K562 (cell line): ENCODE results near the gene MICU1. TPM values are rescaled to one million over a fixed set of nuclear protein-coding genes. Genes with fewer than 3 reads are reported as not detected.

ENCODE experiments used
- CBX1 ChIP-seq: sonication (generic); IDR thresholded peaks from 2 replicates; pipeline ENCODE4 v1.6.1; 2016; ENCODE audit warnings: antibody characterized with exemption, low read depth, mild to moderate bottlenecking
- MAZ ChIP-seq, 2 experiments: fragments of 450-650 bp in 1 of 2; sonication (generic) in 1 of 2; formaldehyde crosslinking; IDR thresholded peaks in 1 of 2; conservative IDR thresholded peaks in 1 of 2; 2 replicates each; pipeline versions ENCODE4 v1.4.0 to v1.5.0; 2020; ENCODE audit warnings: mild to moderate bottlenecking in 1 of 2, missing genetic modification reagents in 1 of 2
- MED1 ChIP-seq: sonication (generic); formaldehyde crosslinking; IDR thresholded peaks from 2 replicates; pipeline ENCODE4 v1.8.1; 2023; ENCODE audit warnings: missing genetic modification reagents, borderline replicate concordance
- MEF2D ChIP-seq: conservative IDR thresholded peaks from 2 replicates; pipeline ENCODE4 v1.6.1; 2016; ENCODE audit warnings: low read depth, missing genetic modification characterization, missing compliant biosample characterization
- NCOR1 ChIP-seq: fragments of 450-650 bp; IDR thresholded peaks from 2 replicates; pipeline ENCODE4 v1.6.1; 2016; ENCODE audit warnings: mild to moderate bottlenecking, moderate library complexity
- RREB1 ChIP-seq: fragments of 250-450 bp; sonication (Bioruptor Pico); IDR thresholded peaks from 2 replicates; pipeline ENCODE4 v1.4.0; 2020
- STAT6 ChIP-seq: sonication (generic); formaldehyde crosslinking; IDR thresholded peaks from 2 replicates; pipeline ENCODE4 v1.8.1; 2023; ENCODE audit warnings: mild to moderate bottlenecking, missing genetic modification reagents
- ZFP36 ChIP-seq: fragments of 150-350 bp; IDR thresholded peaks from 2 replicates; pipeline ENCODE4 v1.6.1; 2018; ENCODE audit warnings: low read length, low read depth; ENCODE audit not compliant: partially characterized antibody
- ZFX ChIP-seq: sonication (generic); formaldehyde crosslinking; IDR thresholded peaks from 2 replicates; pipeline ENCODE4 v1.8.0; 2022; ENCODE audit warnings: mild to moderate bottlenecking, missing genetic modification reagents, moderate library complexity
- ZNF75A ChIP-seq: fragments of 450-650 bp; formaldehyde crosslinking; IDR thresholded peaks from 2 replicates; pipeline ENCODE4 v1.4.0; 2020; ENCODE audit warnings: mild to moderate bottlenecking
- ZSCAN29 ChIP-seq: fragments of 450-650 bp; IDR thresholded peaks from 2 replicates; pipeline ENCODE4 v1.6.1; 2017
- polyA plus RNA-seq, 8 experiments: library from polyadenylated mRNA; depleted of rRNA in 4 of 8; stranded (reverse) in 5 of 8; unstranded in 3 of 8; fragments of >200 nt; fragmentation: Nextera tagmentation in 2 of 8; fragmentation: Illumina TruSeq in 1 of 8; extraction: Ambion mirVana in 2 of 8; extraction: Trizol in 1 of 8; gene quantifications; 2 replicates each; pipeline versions ENCODE4 v1.2.1 to v1.2.3, GENCODE V29; 2011 to 2014; ENCODE audit warnings: inconsistent platforms in 1 of 8, missing spikeins in 1 of 8
- total RNA-seq, 7 experiments: library from RNA; depleted of rRNA in 6 of 7; stranded (reverse); fragments of >200 nt in 6 of 7; fragmentation: Illumina TruSeq in 2 of 7; extraction: Trizol in 2 of 7; gene quantifications; 2 replicates each; pipeline versions ENCODE4 v1.2.1 to v1.2.3, GENCODE V29; 2011 to 2021; ENCODE audit warnings: low replicate concordance in 1 of 7

MICU1 gene
- total and polyA plus RNA-seq, 9 of the 15 experiments (the other 6 are each of a cell fraction or from before 2014, with no cell fraction given), result 29.3 to 76.8 (median 48.4) TPM

- TF ChIP-seq STAT6 (CRISPR knock-in tag), result peak; percentile 51; the same call in 1 of the 2 replicates
- peak; percentile 99 for TF ChIP-seq MAZ (CRISPR knock-in tag; conservative IDR thresholded peaks at IDR 0.05 in 1 of 2, IDR thresholded peaks at IDR 0.05 in 1 of 2)
- peak; percentile 10 for TF ChIP-seq ZFP36
- no peak for TF ChIP-seq ZSCAN29
- TF ChIP-seq MEF2D (tag), result peak; percentile 72; the same call in 1 of the 2 replicates
- TF ChIP-seq ZFX (CRISPR knock-in tag), result peak; percentile 88
- TF ChIP-seq NCOR1, result peak; percentile 72
- TF ChIP-seq RREB1 (CRISPR knock-in tag), result peak; percentile 80; the same call in 1 of the 2 replicates
- no peak for TF ChIP-seq MED1 (CRISPR knock-in tag)
- TF ChIP-seq CBX1, result 0 out of 2 replicates have a peak, but pooled peaks have one; percentile 62
- TF ChIP-seq ZNF75A (CRISPR knock-in tag), result no peak
These were observed 271.3 kb downstream of the MICU1 start, which contains the start of gene DNAJB12 (continued) for GRCh38 chr10:72354356-72355213.
